HG02798 (cell line): Measurements from ENCODE around the gene NID2.
A peak's percentile ranks its signal among the peaks of the same experiment; 100 is the strongest.

ENCODE experiments used
- ATAC-seq: cut with Tn5 transposase; IDR thresholded peaks from one replicate; pipeline ENCODE4 v1.9.1; 2021; ENCODE audit warnings: mild to moderate bottlenecking; ENCODE audit not compliant: unreplicated experiment, poor library complexity

The NID2 gene

DNA sequence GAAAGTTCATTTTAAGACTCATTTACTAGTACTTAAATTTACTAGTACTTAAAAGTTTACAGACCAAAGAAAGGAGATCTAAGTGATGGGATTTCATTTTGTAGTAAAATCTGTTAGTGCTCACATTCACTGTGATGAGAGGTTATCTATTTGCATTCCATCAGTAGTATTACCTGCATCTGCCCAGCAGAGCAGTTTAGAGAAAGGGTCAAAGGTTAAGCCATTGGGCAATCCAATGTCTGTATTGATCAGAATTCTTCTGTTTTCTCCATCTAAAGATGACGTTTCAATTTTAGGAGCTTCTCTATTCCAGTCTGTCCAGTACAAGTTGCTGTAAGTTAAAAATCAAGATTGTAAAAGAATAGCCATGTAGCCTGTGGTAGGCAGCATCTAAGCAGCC is 61.2 kb downstream of the NID2 start:
- no peak for ATAC-seq

- ATAC-seq, result no peak
Measured at GRCh38 chr14:52007211-52007610, 61.6 kb downstream of the NID2 start.

GRCh38 chr14:52006361-52006760 is 62.5 kb downstream of the NID2 start:
- ATAC-seq, result no peak

GRCh38 chr14:52005625-52006024 is 63.2 kb downstream of the NID2 start:
- no peak for ATAC-seq

GRCh38 chr14:52003324-52003723 is 65.5 kb downstream of the NID2 start:
- no peak for ATAC-seq

DNA sequence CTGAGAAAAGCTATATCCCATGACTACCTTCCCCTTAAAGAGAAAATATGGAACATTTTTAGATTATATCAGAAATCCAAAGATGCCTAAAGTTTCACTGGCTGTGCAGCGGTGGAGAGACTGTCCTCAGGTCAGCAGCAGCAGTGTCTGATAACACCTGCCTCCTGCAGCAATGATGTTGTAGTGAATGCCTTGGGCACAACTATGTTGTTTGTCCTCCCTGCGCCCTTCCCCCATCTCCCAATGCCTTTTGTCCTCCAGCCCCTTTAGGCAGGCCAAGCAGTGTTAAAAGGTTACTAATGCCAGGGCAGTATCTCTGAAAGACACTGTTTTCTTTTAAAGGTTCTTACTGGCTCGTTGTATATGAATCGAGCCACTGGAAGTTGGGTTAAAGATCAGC is 66.3 kb downstream of the NID2 start:
- no peak for ATAC-seq

- no peak for ATAC-seq
Measured at GRCh38 chr14:52000696-52001095, 68.2 kb downstream of the NID2 start.

- no peak for ATAC-seq
Measured at GRCh38 chr14:52000019-52000582, 68.8 kb downstream of the NID2 start.

GRCh38 chr14:51999084-51999483 is 69.8 kb downstream of the NID2 start:
- ATAC-seq, result no peak

DNA sequence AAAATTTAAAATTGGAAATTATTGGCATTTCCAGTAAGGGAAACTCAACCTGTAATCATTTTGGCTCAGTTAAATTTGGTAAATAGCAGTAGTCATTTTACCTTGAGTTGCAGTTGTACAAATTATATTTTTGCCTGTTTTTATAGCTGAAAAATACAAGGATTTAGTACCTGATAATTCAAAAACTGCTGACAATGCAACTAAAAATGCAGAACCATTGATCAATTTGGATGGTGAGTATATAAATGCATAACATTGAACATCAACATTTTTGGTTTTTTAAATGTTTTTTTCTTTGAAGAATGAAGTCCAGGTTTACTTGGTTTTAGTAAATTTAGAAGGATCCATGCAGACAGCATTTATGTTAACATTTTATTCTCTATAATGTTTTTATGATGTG is 70.5 kb downstream of the NID2 start:
- no peak for ATAC-seq

- no peak for ATAC-seq
Measured at GRCh38 chr14:51996148-51996746, 72.6 kb downstream of the NID2 start.

GRCh38 chr14:51993285-51993920 is 75.5 kb downstream of the NID2 start:
- no peak for ATAC-seq

GRCh38 chr14:51990488-51990887 is 78.4 kb downstream of the NID2 start:
- ATAC-seq, result no peak

GRCh38 chr14:51989293-51990234 is 79.3 kb downstream of the NID2 start, which contains the start of gene RTRAF:
TSS of gene RTRAF (plus strand) at chr14:51989546. CDS start at chr14:51989640, 94 bp downstream.
- ATAC-seq, result peak; percentile 98

DNA sequence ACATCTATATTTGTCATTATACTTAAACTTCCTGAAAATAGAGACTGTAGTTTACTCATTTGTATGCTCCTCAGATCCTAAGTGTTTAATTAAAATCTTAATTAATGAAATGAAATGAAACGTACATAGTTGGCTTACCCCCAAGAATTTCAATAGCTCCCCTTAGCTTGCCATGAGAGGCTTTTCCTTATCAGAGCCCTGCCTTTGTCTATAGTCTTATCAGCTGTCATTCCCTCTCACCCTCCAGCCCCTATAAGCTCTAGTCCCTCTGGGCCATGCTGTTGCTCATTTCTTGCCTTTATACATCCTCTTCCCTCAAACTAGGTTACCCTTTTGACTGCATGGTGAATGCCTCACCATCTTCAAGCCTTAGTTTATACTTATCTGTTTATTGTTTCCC is 80.6 kb downstream of the NID2 start:
- ATAC-seq, result no peak

GRCh38 chr14:51981218-51981854 is 87.5 kb downstream of the NID2 start:
- peak; percentile 58 for ATAC-seq

DNA sequence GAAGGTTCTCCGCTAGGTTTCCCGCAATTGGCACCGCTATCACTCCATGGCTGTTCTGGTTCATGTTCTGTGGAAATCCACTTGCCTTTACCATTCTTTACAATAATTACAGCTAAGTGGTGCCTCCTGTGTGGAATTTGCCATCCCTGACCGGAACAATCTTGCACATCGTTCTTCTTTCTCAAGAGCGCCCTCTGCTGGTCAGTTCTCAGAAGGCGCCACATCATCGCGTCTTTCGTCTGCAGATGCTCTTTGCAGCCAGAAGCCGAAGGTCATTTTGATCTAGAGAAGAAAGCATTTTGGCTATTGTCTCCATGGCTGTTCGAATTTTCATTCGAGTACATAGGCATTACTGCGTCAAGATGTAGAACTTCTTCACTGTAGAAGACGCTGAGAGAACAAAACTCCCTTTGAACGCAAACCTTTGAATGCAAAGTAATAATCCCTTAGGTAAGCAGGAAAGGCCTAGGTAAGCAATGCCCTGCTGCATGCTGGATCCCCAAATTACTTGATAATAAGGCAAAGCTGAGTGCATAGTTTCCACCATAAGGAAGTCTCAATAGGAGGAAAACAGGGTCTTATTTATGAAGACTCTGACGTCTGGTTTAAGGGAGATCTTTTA is 89.7 kb downstream of the NID2 start:
- ATAC-seq, result peak; percentile 70

DNA sequence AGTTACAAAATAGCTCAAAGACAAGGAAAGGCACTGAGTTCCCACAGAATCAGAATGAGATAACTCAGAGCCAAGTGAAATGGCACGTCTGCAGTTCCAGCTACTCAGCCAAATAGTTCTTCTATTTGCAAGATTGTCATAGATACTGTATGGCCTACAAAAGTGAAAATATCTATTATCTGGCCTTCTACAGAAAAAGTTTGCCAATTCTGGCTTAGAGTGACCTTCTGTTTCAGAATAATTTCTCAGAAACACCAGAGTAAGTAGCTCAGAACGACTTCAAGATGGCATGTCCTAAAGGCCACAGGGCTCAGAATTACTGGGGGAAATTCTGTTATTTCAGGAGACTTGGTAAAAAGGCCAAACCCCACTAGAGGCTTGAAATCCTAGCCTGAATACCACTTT is 90.2 kb downstream of the NID2 start:
- no peak for ATAC-seq

DNA sequence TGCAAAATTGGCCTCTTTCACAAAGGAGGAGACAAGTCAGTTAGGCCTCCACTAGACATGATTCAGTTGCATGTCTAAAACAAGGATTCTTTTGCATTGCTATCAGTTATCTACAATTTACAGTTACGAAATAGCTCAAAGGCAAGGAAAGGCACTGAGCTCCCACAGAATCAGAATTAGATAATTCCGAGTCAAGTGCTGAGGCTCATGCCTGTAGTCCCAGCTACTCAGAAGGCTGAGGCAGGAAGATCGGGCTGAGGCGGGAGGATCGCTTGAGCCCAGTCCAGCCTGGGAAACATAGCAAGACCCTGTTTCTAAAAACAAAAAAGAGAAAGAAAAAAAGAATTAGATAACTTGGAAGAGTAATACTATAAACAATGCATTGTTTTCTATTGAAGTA is 91.8 kb downstream of the NID2 start:
- ATAC-seq, result no peak

- ATAC-seq, result no peak
Measured at GRCh38 chr14:51972566-51972965, 96.3 kb downstream of the NID2 start.
